Thoracic aorta (tissue), 2 donors: ENCODE results near the gene ADD1. TPM values are rescaled to one million over a fixed set of nuclear protein-coding genes. Genes with fewer than 3 reads are reported as not detected.

Source experiments
- ATAC-seq: fragments of 150-250 bp; one replicate; pipeline ENCODE4 v1.8.0; 2017; ENCODE audit warnings: low read depth; ENCODE audit not compliant: insufficient number of reproducible peaks, low FRiP score
- DNase-seq: peaks from one replicate; pipeline ENCODE4 v3.0.0-alpha.2; 2020; ENCODE audit warnings: low spot score
- H3K27ac ChIP-seq, 2 donors: fragments of 200-600 bp; sonication (generic); 1 replicate in 1 of 2; 2 replicates in 1 of 2; pipeline ENCODE4 v1.5.1; 2016; ENCODE audit warnings: mild to moderate bottlenecking in 2 of 2, moderate library complexity in 2 of 2
- H3K27me3 ChIP-seq: fragments of 200-600 bp; sonication (generic); replicated peaks from 2 replicates; pipeline ENCODE4 v1.6.0; 2016; ENCODE audit warnings: mild to moderate bottlenecking; ENCODE audit not compliant: insufficient read depth
- H3K36me3 ChIP-seq: fragments of 200-600 bp; sonication (generic); one replicate; pipeline ENCODE4 v1.5.1; 2016
- H3K4me1 ChIP-seq, 2 donors: fragments of 200-600 bp; sonication (generic); 1 replicate in 1 of 2; 2 replicates in 1 of 2; pipeline versions ENCODE4 v1.5.1 to v1.6.0; 2016; ENCODE audit warnings: low read depth in 2 of 2, mild to moderate bottlenecking in 1 of 2; ENCODE audit not compliant: control insufficient read depth in 1 of 2
- H3K4me3 ChIP-seq: fragments of 200-600 bp; sonication (generic); 2 replicates; pipeline ENCODE4 v1.5.1; 2016; ENCODE audit warnings: mild to moderate bottlenecking
- H3K9me3 ChIP-seq: fragments of 200-600 bp; sonication (generic); 2 replicates; pipeline ENCODE4 v1.5.1; 2016
- CTCF ChIP-seq: fragments of 200-600 bp; sonication (generic); IDR thresholded peaks from one replicate; pipeline ENCODE4 v1.5.1; 2019; ENCODE audit warnings: antibody characterized with exemption
- total RNA-seq, 2 donors: library from RNA; depleted of rRNA; stranded (reverse); fragments of >200 nt; gene quantifications; one replicate each; pipeline versions ENCODE4 v1.1.0 to v1.2.3, GENCODE V29; 2016

Gene ADD1
- total RNA-seq, 2 donors from 2014 or later = 256 to 338 TPM

DNA sequence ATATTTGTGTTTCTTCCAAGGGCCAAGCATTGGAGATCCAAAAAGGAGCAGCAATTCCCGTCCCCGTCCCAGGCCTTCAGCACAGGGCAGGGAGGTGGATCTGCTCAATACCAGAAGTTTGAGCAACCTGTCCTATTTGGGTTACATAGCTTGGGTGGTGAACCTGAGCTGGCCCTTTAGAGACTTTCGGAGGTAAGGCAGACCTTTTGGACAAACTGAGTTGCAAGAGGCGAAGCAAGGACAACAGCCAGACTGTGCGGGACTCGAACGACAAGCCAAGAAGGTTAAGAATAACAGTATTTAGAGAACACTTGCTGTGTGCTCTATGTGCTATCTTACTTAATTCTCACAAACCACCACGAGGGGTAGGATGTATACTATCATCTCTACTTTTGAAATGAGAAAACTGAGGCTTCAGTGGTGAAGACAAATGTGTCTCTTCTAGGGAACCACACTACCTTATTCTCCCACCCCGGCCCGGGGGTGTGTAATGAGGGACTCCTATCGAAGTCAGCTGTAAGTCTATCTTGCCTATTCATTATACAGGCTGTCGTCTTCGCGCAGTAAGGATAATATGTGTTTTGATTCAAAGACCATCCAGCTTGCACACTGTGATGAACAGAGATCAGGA is 118.3 kb downstream of the ADD1 start:
- ATAC-seq (no peak), DNase-seq (no peak)
- H3K4me1 ChIP-seq = peaks cover 15 to 35% of the 10 kb centered on the region in 2 donors
- peak overlapping the region; percentile 95 for H3K4me3 ChIP-seq
- no peak for TF ChIP-seq CTCF
- H3K36me3 ChIP-seq = peaks cover 5% of the 10 kb centered on the region
- H3K9me3 ChIP-seq = no peaks in the 10 kb centered on the region
- no peaks in the 10 kb centered on the region for H3K27me3 ChIP-seq
- H3K27ac ChIP-seq = no peak overlapping the region

- ATAC-seq (peak; percentile 7), DNase-seq (no peak)
- H3K36me3 ChIP-seq = no peaks in the 10 kb centered on the region
- H3K27ac ChIP-seq = peak overlapping the region; percentile 66 to 84
- no peaks in the 10 kb centered on the region for H3K9me3 ChIP-seq
- TF ChIP-seq CTCF = no peak
- H3K4me3 ChIP-seq = peak overlapping the region; percentile 95
- H3K27me3 ChIP-seq = no peaks in the 10 kb centered on the region
- peaks cover 15 to 35% of the 10 kb centered on the region in 2 donors for H3K4me1 ChIP-seq
These were observed 119.0 kb downstream of the ADD1 start for GRCh38 chr4:2962614-2963174.

- no peaks in the 10 kb centered on the region for H3K9me3 ChIP-seq
- H3K27ac ChIP-seq = peak within 1 kb of the TSS; percentile 66 to 84
- no peaks in the 10 kb centered on the region for H3K36me3 ChIP-seq
- H3K4me1 ChIP-seq = peaks cover 15 to 34% of the 10 kb centered on the region in 2 donors
- no peak for TF ChIP-seq CTCF
- ATAC-seq = peak; percentile 93
- no peaks in the 10 kb centered on the region for H3K27me3 ChIP-seq
- peak; percentile 88 for DNase-seq
- H3K4me3 ChIP-seq = peak within 1 kb of the TSS; percentile 95
These were observed 119.7 kb downstream of the ADD1 start, which contains the start of the genes GRK4 and NOP14 for GRCh38 chr4:2963175-2963965. GRK4 (plus strand) TSS chr4:2963571; CDS start chr4:2964071, 500 bp downstream. NOP14 (minus strand) TSS chr4:2963406; CDS start chr4:2963319, 87 bp downstream.

DNA sequence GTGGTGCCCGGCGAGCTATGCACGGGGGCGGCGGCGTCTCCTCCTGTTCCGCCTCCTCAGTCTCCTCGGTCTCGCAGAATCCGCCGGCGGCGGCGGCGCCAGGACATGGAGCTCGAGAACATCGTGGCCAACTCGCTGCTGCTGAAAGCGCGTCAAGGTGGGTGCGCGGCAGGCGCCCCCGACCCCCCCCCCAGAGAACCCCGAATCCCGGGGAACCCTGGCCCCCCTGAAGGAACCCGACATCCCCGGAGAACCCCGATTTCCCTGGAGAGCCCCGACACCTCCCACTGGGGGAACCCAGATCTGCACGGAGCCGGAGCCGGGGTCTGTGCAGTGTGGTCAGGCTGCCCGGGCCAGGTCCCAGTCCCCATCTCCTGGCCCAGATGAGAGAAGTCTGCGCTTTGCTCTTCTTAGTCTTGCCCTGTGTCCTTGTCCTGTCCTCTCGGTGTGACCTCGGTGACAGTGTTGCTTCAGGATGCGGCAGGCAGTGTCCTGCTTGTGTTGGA is 120.4 kb downstream of the ADD1 start:
- H3K4me3 ChIP-seq = peak overlapping the region; percentile 95
- H3K27me3 ChIP-seq = no peaks in the 10 kb centered on the region
- no peak for TF ChIP-seq CTCF
- ATAC-seq = peak; percentile 31
- H3K9me3 ChIP-seq = no peaks in the 10 kb centered on the region
- peaks cover 15 to 27% of the 10 kb centered on the region in 2 donors for H3K4me1 ChIP-seq
- peak overlapping the region; percentile 66 to 84 for H3K27ac ChIP-seq
- peak; percentile 20 for DNase-seq
- no peaks in the 10 kb centered on the region for H3K36me3 ChIP-seq
